Fibroblast of villous mesenchyme (primary cell): Measurements from ENCODE around the gene CDC37. TPM values are rescaled to one million over a fixed set of nuclear protein-coding genes. Genes with fewer than 3 reads are reported as not detected.

Source experiments
- DNase-seq: peaks from one replicate; pipeline ENCODE4 v3.0.0-alpha.2; 2010; ENCODE audit warnings: low read depth
- H3K4me3 ChIP-seq: 2 replicates; pipeline ENCODE4 v1.5.1; 2011; ENCODE audit warnings: low read depth, mild to moderate bottlenecking, low read length
- CTCF ChIP-seq: IDR thresholded peaks from 2 replicates; pipeline ENCODE4 v1.5.1; 2012; ENCODE audit warnings: low read depth, mild to moderate bottlenecking, low read length; ENCODE audit not compliant: insufficient read depth
- total RNA-seq: library from RNA; depleted of rRNA; stranded (reverse); fragments of >200 nt; gene quantifications from 2 replicates; pipeline ENCODE4 v1.2.3, GENCODE V29; 2012

Gene CDC37
- total RNA-seq, 1 donor: 164 TPM

GRCh38 chr19:10427169-10427568, 23.8 kb upstream of the CDC37 start:
- no peak for DNase-seq
- no peak for TF ChIP-seq CTCF
- no peak overlapping the region for H3K4me3 ChIP-seq

- peak overlapping the region; percentile 51 for H3K4me3 ChIP-seq
- TF ChIP-seq CTCF: peak; percentile 77
- peak; percentile 73 for DNase-seq
Observed at GRCh38 chr19:10424011-10424637, 20.8 kb upstream of the CDC37 start.

GRCh38 chr19:10422846-10423245, 19.5 kb upstream of the CDC37 start:
- no peak overlapping the region for H3K4me3 ChIP-seq
- TF ChIP-seq CTCF: no peak
- no peak for DNase-seq

- DNase-seq: no peak
- TF ChIP-seq CTCF: no peak
- H3K4me3 ChIP-seq: no peak overlapping the region
Observed at GRCh38 chr19:10422046-10422461, 18.7 kb upstream of the CDC37 start.

- no peak for DNase-seq
- no peak for TF ChIP-seq CTCF
- H3K4me3 ChIP-seq: no peak overlapping the region
Observed at GRCh38 chr19:10421240-10422045, 18.1 kb upstream of the CDC37 start.

GRCh38 chr19:10420444-10421239, 17.3 kb upstream of the CDC37 start, which contains the start of gene PDE4A:
TSS of gene PDE4A (plus strand) at chr19:10420538. CDS start at chr19:10420765, 227 bp downstream.
- DNase-seq: peak; percentile 40
- peak; percentile 38 for TF ChIP-seq CTCF
- peak within 1 kb of the TSS; percentile 49 for H3K4me3 ChIP-seq
